Endothelial cell of umbilical vein (primary cell): ENCODE results near the gene ZFAND6. TPM values are rescaled to one million over a fixed set of nuclear protein-coding genes. Genes with fewer than 3 reads are reported as not detected.

Experiments used
- BruUV-seq: library from RNA; stranded (reverse); fragments of 400-500 nt; replicated peaks from 2 replicates; lab custom pipeline; 2021; lab: Mats Ljungman, UMichigan
- CTCF ChIA-PET: fragments of 300-600, 350-600 bp; sonication (Branson Sonifier 250); formaldehyde crosslinking; loops from one replicate; lab custom pipeline; 2021; ENCODE audit warnings: antibody characterized with exemption, inconsistent platforms; lab: Charles Lee
- POLR2A ChIA-PET: fragments of 300-600, 350-600 bp; sonication (Branson Sonifier 250); formaldehyde crosslinking; loops from one replicate; lab custom pipeline; 2021; ENCODE audit warnings: antibody characterized with exemption, inconsistent platforms; lab: Charles Lee
- DNase-seq: peaks from one replicate; pipeline ENCODE4 v3.0.0-alpha.2; 2011; ENCODE audit warnings: low read depth, low spot score
- FAIRE-seq: peaks from 2 replicates; lab custom pipeline; 2011; peaks lifted over from hg19 to GRCh38; lab: Jason Lieb, UNC
- H2AFZ ChIP-seq: 2 replicates; pipeline ENCODE4 v1.6.0; 2012; ENCODE audit warnings: low read depth, low read length, control low read depth, inconsistent platforms
- H3K27ac ChIP-seq: 2 replicates; pipeline ENCODE4 v1.5.1; 2011; ENCODE audit warnings: low read depth, mild to moderate bottlenecking, control low read depth, low read length, moderate library complexity; ENCODE audit not compliant: insufficient read depth
- H3K27me3 ChIP-seq, 2 experiments: 2 replicates each; pipeline versions ENCODE4 v1.6.0 to v1.6.1; 2011; ENCODE audit warnings: low read length in 2 of 2, mixed read lengths in 1 of 2; ENCODE audit not compliant: control insufficient read depth in 2 of 2, insufficient read depth in 2 of 2
- H3K36me3 ChIP-seq, 2 experiments: 2 replicates in 1 of 2; 3 replicates in 1 of 2; pipeline ENCODE4 v1.5.1; 2011; ENCODE audit warnings: low read length in 2 of 2, mild to moderate bottlenecking in 1 of 2, moderate library complexity in 1 of 2; ENCODE audit not compliant: control insufficient read depth in 2 of 2, insufficient read depth in 2 of 2; ENCODE audit errors: extremely low read depth in 1 of 2
- H3K4me1 ChIP-seq: 3 replicates; pipeline ENCODE4 v1.5.1; 2011; ENCODE audit warnings: mild to moderate bottlenecking, low read length; ENCODE audit not compliant: control insufficient read depth, insufficient read depth; ENCODE audit errors: extremely low read depth
- H3K4me2 ChIP-seq: 2 replicates; pipeline ENCODE4 v1.6.1; 2011; ENCODE audit warnings: low read length, control low read depth, mixed read lengths; ENCODE audit not compliant: insufficient read depth
- H3K4me3 ChIP-seq, 3 experiments: fragments of 200-600 bp in 1 of 3; sonication (generic), shearing (Covaris generic) in 1 of 3; replicated peaks in 1 of 3; 2 replicates each; pipeline ENCODE4 v1.5.1; 2011 to 2016; ENCODE audit warnings: control low read depth in 3 of 3, low read length in 3 of 3, mild to moderate bottlenecking in 2 of 3, inconsistent platforms in 1 of 3, low read depth in 1 of 3, moderate library complexity in 1 of 3; ENCODE audit not compliant: insufficient read depth in 1 of 3
- H3K79me2 ChIP-seq: 2 replicates; pipeline ENCODE4 v1.6.0; 2012; ENCODE audit warnings: low read length, inconsistent platforms; ENCODE audit not compliant: control insufficient read depth, insufficient read depth
- H3K9ac ChIP-seq: replicated peaks from 2 replicates; pipeline ENCODE3; 2011; ENCODE audit warnings: low read length, control low read depth; ENCODE audit not compliant: insufficient read depth; ENCODE audit errors: extremely low read depth
- H3K9me1 ChIP-seq: replicated peaks from 3 replicates; pipeline ENCODE4 v1.6.0; 2011; ENCODE audit warnings: mild to moderate bottlenecking, low read length; ENCODE audit not compliant: control insufficient read depth, insufficient read depth; ENCODE audit errors: extremely low read depth
- H3K9me3 ChIP-seq: replicated peaks from 2 replicates; pipeline ENCODE4 v1.5.1; 2012; ENCODE audit warnings: low read length, inconsistent platforms; ENCODE audit not compliant: control insufficient read depth, insufficient read depth
- H4K20me1 ChIP-seq: replicated peaks from 2 replicates; pipeline ENCODE3; 2011; ENCODE audit warnings: mild to moderate bottlenecking, low read length; ENCODE audit not compliant: control insufficient read depth, insufficient read depth; ENCODE audit errors: extremely low read depth
- EZH2 ChIP-seq: IDR thresholded peaks from 2 replicates; pipeline ENCODE4 v1.6.1; 2012; ENCODE audit warnings: borderline replicate concordance, low read depth, mild to moderate bottlenecking, moderate library complexity, low read length, inconsistent platforms; ENCODE audit not compliant: severe bottlenecking
- FOS ChIP-seq: IDR thresholded peaks from 2 replicates; pipeline ENCODE4 v1.6.1; 2011; ENCODE audit warnings: mild to moderate bottlenecking, low read length, moderate library complexity, borderline replicate concordance; ENCODE audit not compliant: insufficient read depth
- GATA2 ChIP-seq: IDR thresholded peaks from 2 replicates; pipeline ENCODE4 v1.7.0; 2011; ENCODE audit warnings: low read depth, mild to moderate bottlenecking, moderate library complexity, mixed read lengths, low read length; ENCODE audit not compliant: insufficient read length, insufficient read depth
- JUN ChIP-seq: IDR thresholded peaks from 2 replicates; pipeline ENCODE4 v1.6.1; 2011; ENCODE audit warnings: borderline replicate concordance, low read depth; ENCODE audit not compliant: insufficient read length, insufficient read depth
- MYC ChIP-seq: IDR thresholded peaks from one replicate; pipeline ENCODE4 v1.6.1; 2011; ENCODE audit warnings: mild to moderate bottlenecking, low read depth, low read length
- POLR2A ChIP-seq: IDR thresholded peaks from 2 replicates; pipeline ENCODE4 v1.6.1; 2012; ENCODE audit warnings: low read depth, mild to moderate bottlenecking, control low read depth, low read length
- POLR2AphosphoS5 ChIP-seq: IDR thresholded peaks from 2 replicates; pipeline ENCODE4 v1.6.1; 2012; ENCODE audit warnings: low read depth, mild to moderate bottlenecking, control low read depth, low read length, moderate library complexity; ENCODE audit not compliant: insufficient read depth
- dilution Hi-C: fragments of 300-500 bp; cut with MboI; formaldehyde crosslinking; loops from one replicate; pipeline ENCODE4 v1.15.0; 2019; ENCODE audit warnings: low sequenced_read_pairs; ENCODE audit not compliant: extremely low pct_ligation_motif_present
- intact Hi-C: fragments of 100-400 bp; cut with micrococcal nuclease; formaldehyde crosslinking; loops from one replicate; pipeline ENCODE4 v1.10.0; 2022
- polyA plus RNA-seq, 4 experiments: library from polyadenylated mRNA; depleted of rRNA in 3 of 4; stranded (reverse) in 3 of 4; unstranded in 1 of 4; fragments of >200 nt; gene quantifications; 2 replicates each; pipeline versions ENCODE4 v1.2.1 to v1.2.3, GENCODE V29; 2011 to 2012; ENCODE audit warnings: missing spikeins in 1 of 4
- total RNA-seq: library from RNA; stranded (reverse); gene quantifications from 2 replicates; pipeline ENCODE4 v1.2.3, GENCODE V29; 2021
- TF ChIP-seq, protein P1 (sequence below), 2 donors: IDR thresholded peaks; 1 replicate in 1 of 2; 2 replicates in 1 of 2; pipeline ENCODE4 v1.5.1; 2011; ENCODE audit warnings: low read length in 2 of 2, mild to moderate bottlenecking in 2 of 2, moderate library complexity in 2 of 2, control low read depth in 1 of 2, inconsistent platforms in 1 of 2, low read depth in 1 of 2; ENCODE audit not compliant: insufficient read depth in 1 of 2; ENCODE audit errors: extremely low read depth in 1 of 2
- TF ChIP-seq, protein P2 (sequence below): IDR thresholded peaks from 2 replicates; pipeline ENCODE4 v1.6.1; 2011; ENCODE audit not compliant: insufficient read depth, insufficient read length

Gene ZFAND6
- total and polyA plus RNA-seq, 2 donors (not counting 3 experiments of a cell fraction or from before 2014, with no cell fraction given) = 50.3 to 97.9 TPM

DNA sequence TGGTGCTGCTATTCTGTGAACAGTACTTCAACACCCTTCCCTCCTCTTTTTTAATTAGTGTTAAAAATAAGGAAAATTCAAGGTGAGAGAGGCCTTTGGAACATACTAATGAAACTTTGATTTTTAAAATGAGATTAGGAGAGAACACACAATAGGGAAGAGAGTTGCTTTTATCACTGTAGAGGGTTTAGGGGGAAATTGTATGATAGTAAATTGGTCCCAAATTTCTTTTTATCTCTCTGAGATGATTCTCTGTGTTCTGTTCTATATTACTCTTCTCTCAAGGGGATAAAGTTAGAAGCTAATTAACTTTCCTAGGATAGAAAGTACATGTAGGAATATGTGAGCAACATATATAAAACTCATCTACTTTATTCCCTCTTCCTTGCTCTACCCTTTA, 40.8 kb downstream of the ZFAND6 start:
- no peaks in the 10 kb centered on the region for H3K9me3 ChIP-seq
- H3K4me2 ChIP-seq = no peak overlapping the region
- no peak overlapping the region for H2AFZ ChIP-seq
- intact Hi-C loops (loop anchor here (2.0 kb wide), 1 partner anchor 15 kb away; no protein-coding TSS in a partner anchor), dilution Hi-C loops (no loop called here)
- POLR2A ChIA-PET = no interaction called here
- BruUV-seq = no TSS peak
- H3K27me3 ChIP-seq = no peaks in the 10 kb centered on the region
- DNase-seq (no peak), FAIRE-seq (no peak)
- H3K27ac ChIP-seq = no peak overlapping the region
- peaks cover 2% of the 10 kb centered on the region for H3K9me1 ChIP-seq
- peaks cover 7% of the 10 kb centered on the region for H4K20me1 ChIP-seq
- no peaks in the 10 kb centered on the region for H3K36me3 ChIP-seq
- peaks cover 8% of the 10 kb centered on the region for H3K4me1 ChIP-seq
- no peak overlapping the region for H3K4me3 ChIP-seq
- H3K79me2 ChIP-seq = peaks cover 37% of the 10 kb centered on the region
- TF ChIP-seq FOS = no peak
- TF ChIP-seq, protein P1, sequence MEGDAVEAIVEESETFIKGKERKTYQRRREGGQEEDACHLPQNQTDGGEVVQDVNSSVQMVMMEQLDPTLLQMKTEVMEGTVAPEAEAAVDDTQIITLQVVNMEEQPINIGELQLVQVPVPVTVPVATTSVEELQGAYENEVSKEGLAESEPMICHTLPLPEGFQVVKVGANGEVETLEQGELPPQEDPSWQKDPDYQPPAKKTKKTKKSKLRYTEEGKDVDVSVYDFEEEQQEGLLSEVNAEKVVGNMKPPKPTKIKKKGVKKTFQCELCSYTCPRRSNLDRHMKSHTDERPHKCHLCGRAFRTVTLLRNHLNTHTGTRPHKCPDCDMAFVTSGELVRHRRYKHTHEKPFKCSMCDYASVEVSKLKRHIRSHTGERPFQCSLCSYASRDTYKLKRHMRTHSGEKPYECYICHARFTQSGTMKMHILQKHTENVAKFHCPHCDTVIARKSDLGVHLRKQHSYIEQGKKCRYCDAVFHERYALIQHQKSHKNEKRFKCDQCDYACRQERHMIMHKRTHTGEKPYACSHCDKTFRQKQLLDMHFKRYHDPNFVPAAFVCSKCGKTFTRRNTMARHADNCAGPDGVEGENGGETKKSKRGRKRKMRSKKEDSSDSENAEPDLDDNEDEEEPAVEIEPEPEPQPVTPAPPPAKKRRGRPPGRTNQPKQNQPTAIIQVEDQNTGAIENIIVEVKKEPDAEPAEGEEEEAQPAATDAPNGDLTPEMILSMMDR (IDR thresholded peaks at IDR 0.05; ENCODE audit: extremely low read depth in 1 of 2, insufficient read depth in 1 of 2, low read depth in 1 of 2, low read length in 2 of 2) = no peak
- no peak for TF ChIP-seq JUN
- no peak for TF ChIP-seq GATA2
- no peak overlapping the region for H3K9ac ChIP-seq
- CTCF ChIA-PET = interaction anchor here (1.6 kb wide), 1 partner anchor 23 kb away, joined by 3 read pairs; no protein-coding TSS in a partner anchor

DNA sequence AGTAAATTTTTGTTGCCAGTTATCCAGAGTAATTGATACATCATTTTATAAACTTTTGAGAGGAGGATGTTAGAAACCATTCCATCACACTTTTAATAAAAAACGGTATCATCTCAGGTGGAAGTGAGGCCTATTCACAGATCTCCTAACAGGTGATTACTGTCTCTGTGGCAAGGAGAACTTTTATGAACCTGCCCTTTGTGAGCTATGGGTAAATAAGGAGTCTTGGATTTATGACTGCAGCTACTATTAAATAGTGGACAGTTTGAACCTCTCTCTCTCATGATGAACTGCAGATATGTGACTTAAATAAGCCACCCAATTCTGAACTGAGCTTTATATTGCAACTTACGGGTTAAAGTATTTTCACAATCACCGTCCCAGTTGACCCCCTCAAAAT, 45.7 kb downstream of the ZFAND6 start:
- no TSS peak for BruUV-seq
- dilution Hi-C loops (no loop called here), intact Hi-C loops (no loop called here)
- ChIA-PET POLR2A (no interaction called here), CTCF (interaction anchor here (1.1 kb wide), 1 partner anchor 32 kb away, joined by 3 read pairs; no protein-coding TSS in a partner anchor)
- peaks cover 44% of the 10 kb centered on the region for H3K79me2 ChIP-seq
- TF ChIP-seq POLR2A = no peak
- TF ChIP-seq POLR2AphosphoS5 = no peak
- TF ChIP-seq GATA2 = no peak
- TF ChIP-seq FOS = no peak
- TF ChIP-seq EZH2 = no peak
- no peak for TF ChIP-seq MYC
- TF ChIP-seq, protein P2, sequence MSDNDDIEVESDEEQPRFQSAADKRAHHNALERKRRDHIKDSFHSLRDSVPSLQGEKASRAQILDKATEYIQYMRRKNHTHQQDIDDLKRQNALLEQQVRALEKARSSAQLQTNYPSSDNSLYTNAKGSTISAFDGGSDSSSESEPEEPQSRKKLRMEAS = no peak
- TF ChIP-seq JUN = no peak
- TF ChIP-seq, protein P1 (IDR thresholded peaks at IDR 0.05; ENCODE audit: extremely low read depth in 1 of 2, insufficient read depth in 1 of 2, low read depth in 1 of 2, low read length in 2 of 2) = no peak
- DNase-seq (no peak), FAIRE-seq (no peak)
- H4K20me1 ChIP-seq = peaks cover 3% of the 10 kb centered on the region
- H3K9ac ChIP-seq = no peak overlapping the region
- H3K9me1 ChIP-seq = peaks cover 2% of the 10 kb centered on the region
- H3K9me3 ChIP-seq = no peaks in the 10 kb centered on the region
- H3K36me3 ChIP-seq = no peaks in the 10 kb centered on the region
- H3K4me1 ChIP-seq = peaks cover 18% of the 10 kb centered on the region
- H3K27me3 ChIP-seq = no peaks in the 10 kb centered on the region
- H3K4me2 ChIP-seq = peak overlapping the region; percentile 20
- H2AFZ ChIP-seq = no peak overlapping the region
- H3K27ac ChIP-seq = peak overlapping the region; percentile 26
- no peak overlapping the region for H3K4me3 ChIP-seq
